K562 (cell line): Measurements from ENCODE around the gene EIF5. TPM values are rescaled to one million over a fixed set of nuclear protein-coding genes. Genes with fewer than 3 reads are reported as not detected.

Experiments
- ATAC-seq: fragments of 200-7000 bp; cut with Tn5 transposase; 3 replicates; pipeline ENCODE4 v1.9.1; 2020; ENCODE audit warnings: moderate library complexity
- BruUV-seq: library from RNA; stranded (reverse); fragments of 400-500 nt; replicated peaks from 2 replicates; lab custom pipeline; 2021; lab: Mats Ljungman, UMichigan
- CTCF ChIA-PET: fragments of 300-600 bp; formaldehyde crosslinking; extraction: SDS; loops from one replicate; lab custom pipeline; 2021; ENCODE audit warnings: low intra/inter-chr PET ratio; lab: Yijun Ruan, JAX
- POLR2A ChIA-PET: fragments of 300-600, 350-650 bp; sonication (Branson Sonifier 250); formaldehyde crosslinking; extraction: SDS; loops from one replicate; lab custom pipeline; 2021; ENCODE audit warnings: antibody characterized with exemption, inconsistent platforms; lab: Yijun Ruan, JAX
- DNase-seq, 4 experiments: peaks; one replicate each; pipeline versions ENCODE4 v3.0.0 to v3.0.0-alpha.2; 2011 to 2018; ENCODE audit warnings: low spot score in 3 of 4, mixed read lengths in 3 of 4; ENCODE audit errors: extremely low read depth in 1 of 4
- FAIRE-seq: peaks from 2 replicates; lab custom pipeline; 2011; peaks lifted over from hg19 to GRCh38; lab: Jason Lieb, UNC
- H2AFZ ChIP-seq: 2 replicates; pipeline ENCODE4 v1.6.0; 2011; ENCODE audit warnings: low read depth, low read length, control low read depth, inconsistent platforms
- H3K27ac ChIP-seq: fragments of 200-600 bp; 3 replicates; pipeline ENCODE4 v1.8.0; 2011; ENCODE audit warnings: low read depth, mild to moderate bottlenecking, control low read depth, inconsistent platforms, low read length, moderate library complexity, mixed read lengths; ENCODE audit errors: extremely low read depth
- H3K27me3 ChIP-seq, 2 experiments: fragments of 300-600 bp in 1 of 2; 2 replicates in 1 of 2; 3 replicates in 1 of 2; pipeline versions ENCODE4 v1.6.0 to v1.8.0; 2011; ENCODE audit warnings: inconsistent platforms in 2 of 2, low read length in 2 of 2, mild to moderate bottlenecking in 1 of 2, mixed read lengths in 1 of 2, moderate library complexity in 1 of 2; ENCODE audit not compliant: control insufficient read depth in 2 of 2, insufficient read depth in 2 of 2
- H3K36me3 ChIP-seq: fragments of 300-600 bp; 3 replicates; pipeline ENCODE4 v1.8.0; 2011; ENCODE audit warnings: mild to moderate bottlenecking, low read length, inconsistent platforms; ENCODE audit not compliant: control insufficient read depth, insufficient read depth
- H3K4me1 ChIP-seq, 2 experiments: fragments of 200-600 bp in 1 of 2; replicated peaks in 1 of 2; 2 replicates in 1 of 2; 3 replicates in 1 of 2; pipeline versions ENCODE4 v1.5.1 to v1.8.0; 2011; ENCODE audit warnings: inconsistent platforms in 2 of 2, low read length in 2 of 2, mild to moderate bottlenecking in 1 of 2, mixed read lengths in 1 of 2, moderate library complexity in 1 of 2; ENCODE audit not compliant: control insufficient read depth in 2 of 2, insufficient read depth in 2 of 2
- H3K4me2 ChIP-seq: 2 replicates; pipeline ENCODE4 v1.6.1; 2011; ENCODE audit warnings: low read length, control low read depth, inconsistent platforms, mixed read lengths; ENCODE audit not compliant: insufficient read depth
- H3K4me3 ChIP-seq: fragments of 200-600 bp; sonication (generic), shearing (Covaris generic); 2 replicates; pipeline ENCODE4 v1.5.1; 2016; ENCODE audit warnings: control low read depth, inconsistent platforms
- H3K79me2 ChIP-seq: fragments of 200-600 bp; 3 replicates; pipeline ENCODE4 v1.8.0; 2011; ENCODE audit warnings: low read length, inconsistent platforms; ENCODE audit not compliant: control insufficient read depth, insufficient read depth
- H3K9ac ChIP-seq, 2 experiments: 2 replicates each; pipeline versions ENCODE4 v1.6.0 to v1.6.1; 2011; ENCODE audit warnings: low read depth in 2 of 2, low read length in 2 of 2, control low read depth in 1 of 2, inconsistent platforms in 1 of 2, mild to moderate bottlenecking in 1 of 2, mixed read lengths in 1 of 2; ENCODE audit not compliant: insufficient read depth in 1 of 2
- H3K9me1 ChIP-seq: one replicate; pipeline ENCODE4 v1.6.0; 2011; ENCODE audit warnings: inconsistent platforms, mild to moderate bottlenecking, low read length, moderate library complexity; ENCODE audit not compliant: control insufficient read depth, insufficient read depth
- H3K9me3 ChIP-seq: replicated peaks from 2 replicates; pipeline ENCODE4 v1.5.1; 2011; ENCODE audit warnings: low read depth, low read length, inconsistent platforms; ENCODE audit not compliant: control insufficient read depth, insufficient read depth
- H4K20me1 ChIP-seq: replicated peaks from 2 replicates; pipeline ENCODE4 v1.6.1; 2011; ENCODE audit warnings: low read length, inconsistent platforms, mixed read lengths; ENCODE audit not compliant: control insufficient read depth, insufficient read depth
- BRD9 ChIP-seq: fragments of 450-650 bp; IDR thresholded peaks from 2 replicates; pipeline ENCODE4 v1.6.1; 2018; ENCODE audit warnings: low read depth; ENCODE audit not compliant: partially characterized antibody
- CREM ChIP-seq: IDR thresholded peaks from 2 replicates; pipeline ENCODE4 v1.6.1; 2014; ENCODE audit warnings: antibody characterized with exemption, low read depth
- FOXK2 ChIP-seq, 2 experiments: fragments of 450-650 bp; IDR thresholded peaks in 1 of 2; conservative IDR thresholded peaks in 1 of 2; 2 replicates each; pipeline ENCODE4 v1.6.1; 2016; ENCODE audit warnings: low read depth in 2 of 2, mild to moderate bottlenecking in 1 of 2
- IRF2 ChIP-seq: sonication (generic); formaldehyde crosslinking; IDR thresholded peaks from 2 replicates; pipeline ENCODE4 v1.8.1; 2022; ENCODE audit warnings: mild to moderate bottlenecking, missing genetic modification reagents
- MTA2 ChIP-seq: fragments of 450-650 bp; IDR thresholded peaks from 2 replicates; pipeline ENCODE4 v1.6.1; 2016; ENCODE audit warnings: low read depth
- NCOR1 ChIP-seq: fragments of 450-650 bp; IDR thresholded peaks from 2 replicates; pipeline ENCODE4 v1.6.1; 2016; ENCODE audit warnings: mild to moderate bottlenecking, moderate library complexity
- SOX6 ChIP-seq: fragments of 450-650 bp; IDR thresholded peaks from 2 replicates; pipeline ENCODE4 v1.6.1; 2014; ENCODE audit warnings: mild to moderate bottlenecking
- STAT5A ChIP-seq: IDR thresholded peaks from 2 replicates; pipeline ENCODE4 v1.6.1; 2012; ENCODE audit warnings: low read length, inconsistent platforms, borderline replicate concordance
- TCF3 ChIP-seq: sonication (generic); formaldehyde crosslinking; IDR thresholded peaks from 2 replicates; pipeline ENCODE4 v1.4.0; 2020; ENCODE audit warnings: mild to moderate bottlenecking, missing genetic modification reagents
- ZNF780A ChIP-seq: fragments of 250-450 bp; sonication (Bioruptor Pico); IDR thresholded peaks from 2 replicates; pipeline ENCODE4 v1.5.0; 2021; ENCODE audit warnings: mild to moderate bottlenecking
- WGBS: fragments of 100-300 bp; shearing (Covaris generic); methylation state at CpG from one replicate; pipeline ENCODE4 v1.1.6; 2016; ENCODE audit warnings: low coverage, mixed read lengths; ENCODE audit not compliant: insufficient coverage; ENCODE audit errors: missing lambda C conversion rate; 5-methylcytosine and 5-hydroxymethylcytosine counted together
- in situ Hi-C: fragments of 300-500 bp; cut with MboI; formaldehyde crosslinking; loops from 4 replicates; pipeline ENCODE4 v1.15.0; 2018; ENCODE audit warnings: inconsistent platforms, mixed read lengths
- intact Hi-C: fragments of 100-400 bp; cut with micrococcal nuclease; formaldehyde crosslinking; loops from 2 replicates; pipeline ENCODE4 v1.14.2; 2022
- polyA plus RNA-seq, 8 experiments: library from polyadenylated mRNA; depleted of rRNA in 4 of 8; stranded (reverse) in 5 of 8; unstranded in 3 of 8; fragments of >200 nt; fragmentation: Nextera tagmentation in 2 of 8; fragmentation: Illumina TruSeq in 1 of 8; extraction: Ambion mirVana in 2 of 8; extraction: Trizol in 1 of 8; gene quantifications; 2 replicates each; pipeline versions ENCODE4 v1.2.1 to v1.2.3, GENCODE V29; 2011 to 2014; ENCODE audit warnings: inconsistent platforms in 1 of 8, missing spikeins in 1 of 8
- total RNA-seq, 7 experiments: library from RNA; depleted of rRNA in 6 of 7; stranded (reverse); fragments of >200 nt in 6 of 7; fragmentation: Illumina TruSeq in 2 of 7; extraction: Trizol in 2 of 7; gene quantifications; 2 replicates each; pipeline versions ENCODE4 v1.2.1 to v1.2.3, GENCODE V29; 2011 to 2021; ENCODE audit warnings: low replicate concordance in 1 of 7
- TF ChIP-seq, protein P1 (sequence below): fragments of 250-450 bp; sonication (Bioruptor Pico); IDR thresholded peaks from 2 replicates; pipeline ENCODE4 v1.5.0; 2022; ENCODE audit warnings: mild to moderate bottlenecking
- TF ChIP-seq, protein P2 (sequence below), 2 experiments: fragments of 450-650 bp; conservative IDR thresholded peaks; 2 replicates each; pipeline ENCODE4 v1.6.1; 2017; ENCODE audit warnings: mild to moderate bottlenecking in 2 of 2, moderate library complexity in 2 of 2
- TF ChIP-seq, protein P3 (sequence below): fragments of 450-650 bp; IDR thresholded peaks from 2 replicates; pipeline ENCODE4 v1.6.1; 2017; ENCODE audit warnings: antibody characterized with exemption

EIF5 gene
- total and polyA plus RNA-seq, 9 of the 15 experiments (the other 6 are each of a cell fraction or from before 2014, with no cell fraction given) = 92.7 to 442 (median 190) TPM

DNA sequence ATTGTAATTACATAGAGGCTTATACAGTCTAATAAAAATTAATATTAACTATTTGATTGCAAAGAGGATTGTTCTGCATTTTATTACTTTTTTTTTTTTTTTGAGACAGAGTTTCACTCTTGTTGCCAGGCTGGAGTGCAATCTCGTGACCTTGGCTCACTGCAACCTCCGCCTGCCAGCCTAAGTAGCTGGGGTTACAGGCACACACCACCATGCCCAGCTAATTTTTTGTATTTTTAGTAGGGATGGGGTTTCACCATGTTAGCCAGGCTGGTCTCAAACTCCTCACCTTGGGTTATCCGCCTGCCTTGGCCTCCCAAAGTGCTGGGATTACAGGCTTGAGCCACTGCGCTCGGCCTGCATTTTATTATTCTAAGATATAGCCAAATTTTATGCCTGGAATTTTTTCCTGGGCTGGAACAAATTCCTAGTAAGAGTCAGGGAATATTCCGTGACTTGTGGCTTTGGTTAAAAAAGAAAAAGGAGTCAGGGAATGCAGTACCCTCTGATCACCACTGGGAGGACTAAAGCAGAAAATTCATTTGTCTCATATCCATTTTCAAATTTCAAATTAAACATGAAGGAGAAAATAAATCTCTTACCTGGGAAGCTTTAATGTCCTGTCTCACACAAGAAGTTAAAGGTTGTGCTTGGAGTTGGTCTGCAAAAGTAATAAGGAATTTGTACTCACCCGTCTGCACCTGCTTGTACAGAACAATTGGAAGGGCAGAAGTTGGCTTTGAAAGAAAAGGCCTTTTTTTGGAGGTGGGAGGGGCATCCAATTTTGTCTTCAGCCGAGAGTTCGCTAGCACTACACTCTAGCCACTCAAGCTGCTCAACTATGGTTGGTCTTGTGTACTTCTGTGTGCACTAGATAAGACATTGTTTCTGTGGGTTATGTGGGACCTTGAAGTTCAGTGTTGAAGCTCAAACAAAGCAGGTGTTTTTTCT is 59.9 kb downstream of the EIF5 start:
- H3K4me1 ChIP-seq = peaks cover 8 to 41% of the 10 kb centered on the region in 2 experiments
- peak overlapping the region; percentile 63; the same call in 1 of the 2 replicates for H3K4me2 ChIP-seq
- H3K9me1 ChIP-seq = no peaks in the 10 kb centered on the region
- H3K36me3 ChIP-seq = 0 out of 3 replicates have a peak, but pooled peaks cover 2% of the 10 kb centered on the region
- ATAC-seq (peak; percentile 92), FAIRE-seq (peak; percentile 98), DNase-seq (peak; percentile 44 to 88 (median 66))
- no peak overlapping the region; the same call in 1 of the 2 replicates for H3K4me3 ChIP-seq
- in situ Hi-C loops (no loop called here), intact Hi-C loops (loop anchor here (5.0 to 10.0 kb wide), 3 partner anchors 33 to 131 kb away; partner anchors contain the start of genes CKB and TRMT61A)
- no peaks in the 10 kb centered on the region; the same call in 1 of the 2 replicates for H3K9me3 ChIP-seq
- H4K20me1 ChIP-seq = peaks cover 13% of the 10 kb centered on the region
- WGBS = 34% methylated on average over 5 of the region's 9 CpGs
- ChIA-PET CTCF (no interaction called here), POLR2A (interaction anchor here (0.6 to 2.3 kb wide), 9 partner anchors 15 to 1297 kb away, joined by 3 to 7 read pairs (median 3); partner anchors contain the start of gene EIF5)
- peaks cover 93% of the 10 kb centered on the region for H3K79me2 ChIP-seq
- peak overlapping the region; percentile 17 to 52; a peak in 1 of 4 replicates for H3K9ac ChIP-seq
- BruUV-seq = no TSS peak
- H3K27me3 ChIP-seq = no peaks in the 10 kb centered on the region
- H3K27ac ChIP-seq = peak overlapping the region; percentile 65; the same call in 1 of the 3 replicates
- no peak overlapping the region for H2AFZ ChIP-seq
- TF ChIP-seq CREM = peak; percentile 55; the same call in 1 of the 2 replicates
- peak; percentile 86 for TF ChIP-seq SOX6
- TF ChIP-seq ZNF780A (CRISPR knock-in tag) = no peak
- peak; percentile 72 for TF ChIP-seq MTA2
- TF ChIP-seq, protein P1, sequence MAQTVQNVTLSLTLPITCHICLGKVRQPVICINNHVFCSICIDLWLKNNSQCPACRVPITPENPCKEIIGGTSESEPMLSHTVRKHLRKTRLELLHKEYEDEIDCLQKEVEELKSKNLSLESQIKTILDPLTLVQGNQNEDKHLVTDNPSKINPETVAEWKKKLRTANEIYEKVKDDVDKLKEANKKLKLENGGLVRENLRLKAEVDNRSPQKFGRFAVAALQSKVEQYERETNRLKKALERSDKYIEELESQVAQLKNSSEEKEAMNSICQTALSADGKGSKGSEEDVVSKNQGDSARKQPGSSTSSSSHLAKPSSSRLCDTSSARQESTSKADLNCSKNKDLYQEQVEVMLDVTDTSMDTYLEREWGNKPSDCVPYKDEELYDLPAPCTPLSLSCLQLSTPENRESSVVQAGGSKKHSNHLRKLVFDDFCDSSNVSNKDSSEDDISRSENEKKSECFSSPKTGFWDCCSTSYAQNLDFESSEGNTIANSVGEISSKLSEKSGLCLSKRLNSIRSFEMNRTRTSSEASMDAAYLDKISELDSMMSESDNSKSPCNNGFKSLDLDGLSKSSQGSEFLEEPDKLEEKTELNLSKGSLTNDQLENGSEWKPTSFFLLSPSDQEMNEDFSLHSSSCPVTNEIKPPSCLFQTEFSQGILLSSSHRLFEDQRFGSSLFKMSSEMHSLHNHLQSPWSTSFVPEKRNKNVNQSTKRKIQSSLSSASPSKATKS (CRISPR knock-in tag) = no peak
- peak; percentile 59; the same call in 1 of the 2 replicates for TF ChIP-seq STAT5A
- TF ChIP-seq TCF3 (CRISPR knock-in tag) = peak; percentile 91
- TF ChIP-seq, protein P2, sequence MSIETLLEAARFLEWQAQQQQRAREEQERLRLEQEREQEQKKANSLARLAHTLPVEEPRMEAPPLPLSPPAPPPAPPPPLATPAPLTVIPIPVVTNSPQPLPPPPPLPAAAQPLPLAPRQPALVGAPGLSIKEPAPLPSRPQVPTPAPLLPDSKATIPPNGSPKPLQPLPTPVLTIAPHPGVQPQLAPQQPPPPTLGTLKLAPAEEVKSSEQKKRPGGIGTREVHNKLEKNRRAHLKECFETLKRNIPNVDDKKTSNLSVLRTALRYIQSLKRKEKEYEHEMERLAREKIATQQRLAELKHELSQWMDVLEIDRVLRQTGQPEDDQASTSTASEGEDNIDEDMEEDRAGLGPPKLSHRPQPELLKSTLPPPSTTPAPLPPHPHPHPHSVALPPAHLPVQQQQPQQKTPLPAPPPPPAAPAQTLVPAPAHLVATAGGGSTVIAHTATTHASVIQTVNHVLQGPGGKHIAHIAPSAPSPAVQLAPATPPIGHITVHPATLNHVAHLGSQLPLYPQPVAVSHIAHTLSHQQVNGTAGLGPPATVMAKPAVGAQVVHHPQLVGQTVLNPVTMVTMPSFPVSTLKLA (conservative IDR thresholded peaks at IDR 0.05) = 0 out of 4 replicates have a peak, but pooled peaks of 1 of the 2 experiments have one; percentile 48
- TF ChIP-seq FOXK2 (conservative IDR thresholded peaks at IDR 0.05 in 1 of 2, IDR thresholded peaks at IDR 0.05 in 1 of 2; ENCODE audit: low read depth in 2 of 2) = peak; percentile 82 to 84
- peak; percentile 73 for TF ChIP-seq NCOR1
- TF ChIP-seq BRD9 = peak; percentile 48
- TF ChIP-seq IRF2 (CRISPR knock-in tag) = no peak
- TF ChIP-seq, protein P3, sequence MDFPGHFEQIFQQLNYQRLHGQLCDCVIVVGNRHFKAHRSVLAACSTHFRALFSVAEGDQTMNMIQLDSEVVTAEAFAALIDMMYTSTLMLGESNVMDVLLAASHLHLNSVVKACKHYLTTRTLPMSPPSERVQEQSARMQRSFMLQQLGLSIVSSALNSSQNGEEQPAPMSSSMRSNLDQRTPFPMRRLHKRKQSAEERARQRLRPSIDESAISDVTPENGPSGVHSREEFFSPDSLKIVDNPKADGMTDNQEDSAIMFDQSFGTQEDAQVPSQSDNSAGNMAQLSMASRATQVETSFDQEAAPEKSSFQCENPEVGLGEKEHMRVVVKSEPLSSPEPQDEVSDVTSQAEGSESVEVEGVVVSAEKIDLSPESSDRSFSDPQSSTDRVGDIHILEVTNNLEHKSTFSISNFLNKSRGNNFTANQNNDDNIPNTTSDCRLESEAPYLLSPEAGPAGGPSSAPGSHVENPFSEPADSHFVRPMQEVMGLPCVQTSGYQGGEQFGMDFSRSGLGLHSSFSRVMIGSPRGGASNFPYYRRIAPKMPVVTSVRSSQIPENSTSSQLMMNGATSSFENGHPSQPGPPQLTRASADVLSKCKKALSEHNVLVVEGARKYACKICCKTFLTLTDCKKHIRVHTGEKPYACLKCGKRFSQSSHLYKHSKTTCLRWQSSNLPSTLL = no peak
